Calu3 (cell line): Measurements from ENCODE around the gene AMELX. TPM values are rescaled to one million over a fixed set of nuclear protein-coding genes. Genes with fewer than 3 reads are reported as not detected.

Source experiments
- BruUV-seq: library from RNA; stranded (reverse); fragments of 400-500 nt; replicated peaks from 2 replicates; lab custom pipeline; 2021; lab: Mats Ljungman, UMichigan
- CTCF ChIA-PET: fragments of 300-600 bp; sonication (Branson Sonifier 250); formaldehyde crosslinking; loops from one replicate; lab custom pipeline; 2022; ENCODE audit warnings: antibody characterized with exemption; lab: Charles Lee
- DNase-seq: peaks from one replicate; pipeline ENCODE4 v3.0.0; 2022
- H3K27ac Mint-ChIP-seq: one replicate; pipeline ENCODE4 v1.8.0; 2022; ENCODE audit warnings: mixed read lengths; ENCODE audit not compliant: unreplicated experiment
- H3K27me3 Mint-ChIP-seq: one replicate; pipeline ENCODE4 v1.8.0; 2022; ENCODE audit warnings: mixed read lengths; ENCODE audit not compliant: unreplicated experiment
- H3K36me3 Mint-ChIP-seq: one replicate; pipeline ENCODE4 v1.8.0; 2022; ENCODE audit warnings: mild to moderate bottlenecking, moderate library complexity, mixed read lengths; ENCODE audit not compliant: insufficient read depth, unreplicated experiment
- H3K4me1 Mint-ChIP-seq: one replicate; pipeline ENCODE4 v1.8.0; 2022; ENCODE audit warnings: mild to moderate bottlenecking, low read depth, mixed read lengths; ENCODE audit not compliant: unreplicated experiment
- H3K4me3 Mint-ChIP-seq: one replicate; pipeline ENCODE4 v1.8.0; 2022; ENCODE audit warnings: mild to moderate bottlenecking, low read depth, moderate library complexity, mixed read lengths; ENCODE audit not compliant: unreplicated experiment
- H3K9me3 Mint-ChIP-seq: one replicate; pipeline ENCODE4 v1.8.0; 2022; ENCODE audit warnings: low read depth, mixed read lengths; ENCODE audit not compliant: unreplicated experiment
- CTCF ChIP-seq: fragments of 200-600 bp; IDR thresholded peaks from one replicate; pipeline ENCODE4 v1.8.0; 2022; ENCODE audit warnings: antibody characterized with exemption; ENCODE audit not compliant: unreplicated experiment
- intact Hi-C: fragments of 100-400 bp; cut with micrococcal nuclease; formaldehyde crosslinking; loops from one replicate; pipeline ENCODE4 v1.10.0; 2022; ENCODE audit not compliant: unreplicated experiment
- total RNA-seq: library from RNA; stranded (reverse); gene quantifications from 2 replicates; pipeline ENCODE4 v1.2.3, GENCODE V29; 2022

AMELX gene
- total RNA-seq, 1 experiment from 2014 or later = not detected

- H3K4me3 Mint-ChIP-seq = no peak overlapping the region
- DNase-seq = no peak
- no TSS peak for BruUV-seq
- peaks cover 21% of the 10 kb centered on the region for H3K4me1 Mint-ChIP-seq
- no peak for TF ChIP-seq CTCF
- H3K27ac Mint-ChIP-seq = no peak overlapping the region
- H3K36me3 Mint-ChIP-seq = no peaks in the 10 kb centered on the region
- no peaks in the 10 kb centered on the region for H3K27me3 Mint-ChIP-seq
- intact Hi-C loops = no loop called here
- CTCF ChIA-PET = interaction anchor here (0.6 kb wide), 1 partner anchor 61 kb away, joined by 5 read pairs; no protein-coding TSS in a partner anchor
- H3K9me3 Mint-ChIP-seq = no peaks in the 10 kb centered on the region
Observed at GRCh38 chrX:11329021-11329420, 35.8 kb downstream of the AMELX start.

GRCh38 chrX:11331788-11332187 lies 38.6 kb downstream of the AMELX start:
- H3K4me1 Mint-ChIP-seq = peaks cover 21% of the 10 kb centered on the region
- no TSS peak for BruUV-seq
- H3K27ac Mint-ChIP-seq = no peak overlapping the region
- no peak for DNase-seq
- H3K4me3 Mint-ChIP-seq = no peak overlapping the region
- H3K9me3 Mint-ChIP-seq = no peaks in the 10 kb centered on the region
- H3K27me3 Mint-ChIP-seq = no peaks in the 10 kb centered on the region
- CTCF ChIA-PET = no interaction called here
- intact Hi-C loops = no loop called here
- TF ChIP-seq CTCF = no peak
- H3K36me3 Mint-ChIP-seq = no peaks in the 10 kb centered on the region

- Mint-ChIP-seq H3K36me3 (no peaks in the 10 kb centered on the region), H3K9me3 (no peaks in the 10 kb centered on the region), H3K27me3 (no peaks in the 10 kb centered on the region), H3K4me1 (peaks cover 9% of the 10 kb centered on the region), H3K4me3 (no peak overlapping the region), H3K27ac (no peak overlapping the region)
- intact Hi-C loops = no loop called here
- BruUV-seq = no TSS peak
- CTCF ChIA-PET = no interaction called here
- no peak for DNase-seq
- TF ChIP-seq CTCF = no peak
Observed at GRCh38 chrX:11334165-11334564, 41.0 kb downstream of the AMELX start.

GRCh38 chrX:11336201-11336600 lies 43.0 kb downstream of the AMELX start:
- Mint-ChIP-seq H3K9me3 (no peaks in the 10 kb centered on the region), H3K4me3 (no peak overlapping the region), H3K27me3 (no peaks in the 10 kb centered on the region), H3K36me3 (peaks cover 4% of the 10 kb centered on the region), H3K4me1 (peaks cover 16% of the 10 kb centered on the region), H3K27ac (no peak overlapping the region)
- CTCF ChIA-PET = no interaction called here
- BruUV-seq = no TSS peak
- intact Hi-C loops = no loop called here
- DNase-seq = no peak
- TF ChIP-seq CTCF = no peak
